ENCODE measurements around the gene SLC6A8. TPM values are rescaled to one million over a fixed set of nuclear protein-coding genes. Genes with fewer than 3 reads are reported as not detected.

SLC6A8 gene
- total and polyA plus RNA-seq, 11 donors = 113 to 241 (median 179) TPM

- no peak for TF ChIP-seq POLR2A (IDR thresholded peaks at IDR 0.05)
- TF ChIP-seq, protein P1, sequence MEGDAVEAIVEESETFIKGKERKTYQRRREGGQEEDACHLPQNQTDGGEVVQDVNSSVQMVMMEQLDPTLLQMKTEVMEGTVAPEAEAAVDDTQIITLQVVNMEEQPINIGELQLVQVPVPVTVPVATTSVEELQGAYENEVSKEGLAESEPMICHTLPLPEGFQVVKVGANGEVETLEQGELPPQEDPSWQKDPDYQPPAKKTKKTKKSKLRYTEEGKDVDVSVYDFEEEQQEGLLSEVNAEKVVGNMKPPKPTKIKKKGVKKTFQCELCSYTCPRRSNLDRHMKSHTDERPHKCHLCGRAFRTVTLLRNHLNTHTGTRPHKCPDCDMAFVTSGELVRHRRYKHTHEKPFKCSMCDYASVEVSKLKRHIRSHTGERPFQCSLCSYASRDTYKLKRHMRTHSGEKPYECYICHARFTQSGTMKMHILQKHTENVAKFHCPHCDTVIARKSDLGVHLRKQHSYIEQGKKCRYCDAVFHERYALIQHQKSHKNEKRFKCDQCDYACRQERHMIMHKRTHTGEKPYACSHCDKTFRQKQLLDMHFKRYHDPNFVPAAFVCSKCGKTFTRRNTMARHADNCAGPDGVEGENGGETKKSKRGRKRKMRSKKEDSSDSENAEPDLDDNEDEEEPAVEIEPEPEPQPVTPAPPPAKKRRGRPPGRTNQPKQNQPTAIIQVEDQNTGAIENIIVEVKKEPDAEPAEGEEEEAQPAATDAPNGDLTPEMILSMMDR (IDR thresholded peaks at IDR 0.05) = no peak
- DNase-seq (peak in 2 of 5 donors; percentile 27 to 33), ATAC-seq (peak in 2 of 4 donors; percentile 12 to 15)
- H3K36me3 ChIP-seq = peaks cover 0 to 39% (median 13%) of the 10 kb centered on the region in 9 donors
- H3K9me3 ChIP-seq = no peaks in the 10 kb centered on the region
- H3K4me3 ChIP-seq = no peak overlapping the region
- WGBS, 4 donors = 73 to 83% (median 76%) methylated on average over 21 to 27 of the region's 27 CpGs
- peaks cover 0 to 14% (median 1%) of the 10 kb centered on the region in 12 donors for H3K4me1 ChIP-seq
- no peaks in the 10 kb centered on the region for H3K27me3 ChIP-seq
- intact Hi-C loops (cut with DNase I) = no loop called here
- H3K27ac ChIP-seq = no peak overlapping the region
Measured at GRCh38 chrX:153709726-153710674, 22.3 kb downstream of the SLC6A8 start.

DNA sequence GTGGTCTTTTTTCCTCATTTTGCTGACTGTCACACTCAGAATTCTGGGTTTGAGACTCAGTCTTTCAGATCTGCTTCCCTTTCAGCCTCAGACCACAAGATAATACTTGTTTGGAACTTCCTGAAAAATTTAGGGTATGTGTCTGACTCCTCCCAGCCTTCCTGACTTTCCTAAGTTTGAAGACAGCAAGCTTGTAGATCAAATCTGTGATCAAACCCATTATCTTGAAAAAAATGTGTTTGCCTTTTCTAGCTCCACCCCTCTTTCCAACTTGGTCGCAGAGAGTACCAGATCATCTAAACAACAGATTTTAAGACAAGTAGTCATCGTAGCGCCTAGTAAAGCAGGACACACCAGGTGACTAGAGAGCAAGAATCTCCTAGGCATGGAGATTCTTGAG is 26.5 kb downstream of the SLC6A8 start:
- 83 to 91% (median 86%) methylated on average over 3 of the region's 3 CpGs for WGBS, 4 donors

DNA sequence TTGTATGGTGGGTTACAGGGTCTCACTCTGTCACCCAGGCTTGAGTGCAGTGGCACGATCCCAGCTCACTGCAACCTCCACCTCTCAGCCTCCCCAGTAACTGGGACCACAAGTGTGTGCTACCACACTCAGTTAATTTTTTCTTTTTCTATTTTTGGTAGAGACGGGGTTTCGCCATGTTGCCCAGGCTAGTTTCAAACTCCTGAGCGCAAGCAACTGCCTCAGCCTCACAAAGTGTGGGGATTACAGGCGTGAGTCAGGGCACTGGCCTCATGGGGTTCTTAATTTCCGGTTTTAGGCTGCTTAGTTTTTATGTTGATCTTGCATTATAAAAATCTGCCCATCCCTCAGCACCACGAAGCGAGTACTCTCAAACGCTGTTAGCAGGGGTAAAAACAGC is 29.7 kb downstream of the SLC6A8 start:
- 84 to 96% (median 90%) methylated on average over 9 of the region's 9 CpGs for WGBS, 4 donors
- TF ChIP-seq, protein P1 (IDR thresholded peaks at IDR 0.05) = no peak
- no peak for TF ChIP-seq POLR2A (IDR thresholded peaks at IDR 0.05)
- H3K9me3 ChIP-seq = no peaks in the 10 kb centered on the region
- H3K36me3 ChIP-seq = peaks cover 0 to 72% (median 63%) of the 10 kb centered on the region in 9 donors
- DNase-seq (no peak), ATAC-seq (no peak)
- intact Hi-C loops (cut with DNase I) = no loop called here
- H3K27ac ChIP-seq = no peak overlapping the region
- H3K27me3 ChIP-seq = no peaks in the 10 kb centered on the region
- H3K4me1 ChIP-seq = peaks cover 0 to 10% (median under 1%) of the 10 kb centered on the region in 12 donors
- H3K4me3 ChIP-seq = no peak overlapping the region

More for the DNA sequence above, 26.5 kb downstream of the SLC6A8 start:
- intact Hi-C loops (cut with DNase I) = no loop called here
- no peaks in the 10 kb centered on the region for H3K9me3 ChIP-seq
- ATAC-seq (no peak), DNase-seq (no peak)
- H3K27me3 ChIP-seq = no peaks in the 10 kb centered on the region
- no peak overlapping the region for H3K4me3 ChIP-seq
- H3K4me1 ChIP-seq = peaks cover 0 to 5% (median 0%) of the 10 kb centered on the region in 12 donors
- TF ChIP-seq POLR2A (IDR thresholded peaks at IDR 0.05) = no peak
- TF ChIP-seq, protein P1 (IDR thresholded peaks at IDR 0.05) = no peak
- H3K27ac ChIP-seq = no peak overlapping the region
- peaks cover 0 to 68% (median 36%) of the 10 kb centered on the region in 9 donors for H3K36me3 ChIP-seq

DNA sequence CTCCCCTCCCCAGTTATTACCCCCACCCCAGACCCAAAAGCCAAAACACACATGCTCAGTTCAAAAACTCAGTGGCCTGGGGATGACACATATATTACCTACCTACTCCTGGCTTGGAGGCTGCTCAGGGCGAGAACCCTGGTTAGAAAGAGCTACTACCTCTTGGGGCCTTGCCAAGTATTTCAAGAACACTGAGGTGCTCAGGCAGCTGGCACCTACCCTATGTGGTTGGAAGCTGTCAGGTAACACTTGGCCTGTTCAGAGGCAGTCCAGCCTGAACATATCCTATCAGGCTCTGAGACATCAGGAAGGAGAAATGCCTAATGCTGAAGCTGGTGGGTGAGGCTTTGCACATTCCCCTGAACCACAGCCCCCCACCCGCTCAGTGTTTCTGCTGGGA is 31.5 kb downstream of the SLC6A8 start:
- ATAC-seq = no peak
- peaks cover 0 to 63% (median 53%) of the 10 kb centered on the region in 9 donors for H3K36me3 ChIP-seq
- no peak overlapping the region for H3K27ac ChIP-seq
- no peak overlapping the region for H3K4me3 ChIP-seq
- H3K4me1 ChIP-seq = peaks cover 0 to 18% (median 9%) of the 10 kb centered on the region in 12 donors
- no peak for DNase-seq
- peaks cover 0 to 3% (median 0%) of the 10 kb centered on the region in 12 donors for H3K9me3 ChIP-seq
- H3K27me3 ChIP-seq = no peaks in the 10 kb centered on the region
- intact Hi-C loops (cut with DNase I) = no loop called here
- no peak for TF ChIP-seq POLR2A (IDR thresholded peaks at IDR 0.05)
- TF ChIP-seq, protein P1 (IDR thresholded peaks at IDR 0.05) = no peak
- 67 to 79% (median 70%) methylated on average over 1 to 2 of the region's 2 CpGs for WGBS, 4 donors

Measured in heart left ventricle (tissue), 16 donors.